Amniotic epithelial cell (primary cell): ENCODE results near the gene ZFX.
A peak's percentile ranks its signal among the peaks of the same experiment; 100 is the strongest.

Source experiments
- DNase-seq: peaks from one replicate; pipeline ENCODE4 v3.0.0-alpha.2; 2010; ENCODE audit warnings: low read depth

Gene ZFX

DNA sequence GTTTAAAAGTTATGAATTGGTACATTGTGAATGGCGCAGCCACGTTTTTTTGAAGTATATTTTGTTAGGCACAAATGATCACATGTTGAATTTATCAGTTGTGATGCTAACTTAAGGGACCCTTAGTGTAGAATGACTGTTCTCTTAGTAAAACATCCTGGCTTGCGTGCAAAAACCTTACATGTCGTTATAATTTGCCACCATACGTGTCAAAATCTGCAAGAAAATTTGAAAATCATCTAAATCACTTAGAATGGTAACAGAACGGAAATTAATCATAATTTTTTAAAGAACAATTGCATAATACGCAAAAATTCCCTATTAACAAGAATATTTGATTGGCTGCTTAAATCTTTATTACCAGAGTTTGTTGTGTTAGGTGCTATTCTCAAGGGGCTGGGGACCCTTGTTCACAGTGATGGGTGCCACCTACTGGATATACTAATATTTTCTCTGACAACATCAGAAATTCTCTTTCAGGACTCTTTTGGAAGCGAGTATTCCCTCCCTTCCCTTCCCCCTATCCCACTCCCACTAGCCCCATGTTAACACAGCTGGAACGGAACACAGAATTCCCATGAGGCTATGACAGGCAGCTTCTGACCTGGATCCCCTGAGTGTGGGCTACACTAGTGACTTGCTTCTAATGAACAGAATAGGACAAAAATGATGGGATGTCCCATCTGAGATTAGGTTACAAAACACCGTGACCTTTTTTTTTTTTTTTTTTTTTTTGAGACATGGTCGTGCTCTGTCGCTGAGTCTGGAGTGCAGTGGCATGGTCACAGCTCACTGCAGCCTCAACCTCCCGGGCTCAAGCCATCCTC lies 92.5 kb downstream of the ZFX start:
- DNase-seq, result peak; percentile 31

- DNase-seq, result peak; percentile 50
These were observed 93.2 kb downstream of the ZFX start for GRCh38 chrX:24242649-24243175.

- no peak for DNase-seq
These were observed 93.7 kb downstream of the ZFX start for GRCh38 chrX:24243188-24243587.

GRCh38 chrX:24243692-24244091 lies 94.2 kb downstream of the ZFX start:
- DNase-seq, result peak; percentile 28

DNA sequence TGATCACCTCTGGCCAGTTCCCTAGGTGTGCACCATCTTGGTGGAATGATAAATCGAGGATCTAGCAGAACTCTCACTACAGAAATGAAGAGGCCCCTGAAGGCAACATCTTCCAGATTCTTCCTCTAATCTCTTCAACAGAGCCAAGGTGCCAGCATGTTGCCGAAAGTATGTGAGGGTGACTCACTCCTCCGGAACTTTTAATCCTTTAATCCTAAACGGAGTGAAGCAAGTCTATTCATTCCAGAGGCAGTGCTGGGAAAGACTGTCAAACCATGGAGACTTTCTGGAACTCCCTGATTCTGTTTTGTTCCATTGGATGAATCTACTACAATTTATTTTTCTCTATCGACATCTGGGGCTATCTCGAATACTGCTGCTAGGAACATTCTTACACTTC lies 95.7 kb downstream of the ZFX start:
- peak; percentile 93 for DNase-seq

- DNase-seq, result no peak
These were observed 98.5 kb downstream of the ZFX start for GRCh38 chrX:24248042-24248441.

DNA sequence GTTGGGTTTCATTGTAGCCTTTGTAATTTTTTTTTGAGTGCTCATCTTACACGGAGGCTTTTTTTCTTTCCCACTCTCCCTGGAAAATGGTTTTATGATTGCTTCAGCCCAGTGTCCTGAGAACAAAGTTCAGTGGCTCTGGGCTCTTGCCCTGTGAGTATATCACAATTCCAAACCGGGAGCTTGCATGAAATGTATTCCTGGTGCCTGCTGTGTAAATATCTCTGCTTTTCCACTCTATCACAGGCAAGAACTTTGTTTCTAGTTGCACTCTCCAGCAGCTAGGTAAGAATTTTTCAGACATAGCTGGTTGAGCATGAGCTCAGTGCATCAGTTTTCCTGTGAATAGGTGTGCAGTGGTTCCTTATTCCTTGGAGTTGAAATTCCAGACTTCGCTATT lies 103.5 kb downstream of the ZFX start:
- no peak for DNase-seq

DNA sequence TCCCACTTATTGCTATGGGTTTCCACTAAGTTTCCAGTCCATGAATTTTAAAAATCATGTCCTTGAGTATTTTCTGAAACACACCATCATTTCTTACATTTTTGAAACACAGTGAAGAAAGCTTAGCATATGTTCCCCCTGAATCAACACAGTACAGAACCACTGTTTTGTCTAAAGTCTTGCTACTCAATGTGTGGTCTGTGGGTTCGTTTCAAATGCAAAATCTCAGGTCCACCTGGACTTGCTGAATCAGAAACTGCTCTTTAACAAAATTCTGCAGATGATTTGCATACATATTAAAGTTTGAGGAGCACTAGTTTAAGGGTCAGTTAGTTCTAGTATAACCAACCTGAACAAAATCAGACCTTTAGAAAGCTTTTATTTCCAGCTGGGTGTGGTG lies 103.9 kb downstream of the ZFX start:
- DNase-seq, result no peak

DNA sequence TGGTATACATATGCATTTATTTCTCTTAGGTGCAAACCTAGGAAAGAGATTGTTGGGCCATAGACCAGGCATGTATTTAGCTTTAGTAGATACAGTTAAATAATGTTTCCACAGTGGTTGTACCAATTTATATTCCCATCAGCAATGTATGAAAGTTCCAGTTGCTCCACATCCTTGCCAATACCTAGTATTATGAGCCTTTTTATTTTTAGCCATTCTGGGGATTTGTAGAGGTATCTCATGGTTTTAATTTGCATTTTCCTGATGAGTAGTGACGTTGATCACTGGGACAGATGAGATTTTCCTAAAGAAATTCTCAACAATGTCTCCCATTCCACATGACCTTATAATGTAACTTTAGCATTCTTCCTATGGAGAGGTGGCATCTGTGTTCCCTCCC lies 107.5 kb downstream of the ZFX start:
- no peak for DNase-seq

GRCh38 chrX:24259544-24260240 lies 110.2 kb downstream of the ZFX start:
- peak; percentile 75 for DNase-seq

- peak; percentile 88 for DNase-seq
These were observed 111.5 kb downstream of the ZFX start for GRCh38 chrX:24260842-24261550.

DNA sequence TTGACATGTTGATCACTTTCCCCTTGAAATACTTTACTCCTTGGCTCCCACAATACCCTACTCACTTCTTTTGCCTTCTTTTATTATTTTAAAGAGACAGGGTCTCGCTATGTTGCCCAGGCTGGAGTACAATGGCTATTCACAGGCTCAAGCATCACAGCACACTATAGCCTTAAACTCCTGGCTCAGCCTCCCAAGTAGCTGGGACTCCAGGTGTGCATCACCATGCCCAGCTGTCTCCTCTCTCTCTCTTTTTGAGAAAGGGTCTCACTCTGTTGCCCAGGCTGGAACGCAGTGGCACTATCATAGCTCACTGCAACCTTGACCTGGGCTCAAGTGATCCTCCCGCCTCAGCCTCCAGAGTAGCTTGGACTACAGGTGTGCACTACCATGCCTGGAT lies 112.8 kb downstream of the ZFX start:
- no peak for DNase-seq

DNA sequence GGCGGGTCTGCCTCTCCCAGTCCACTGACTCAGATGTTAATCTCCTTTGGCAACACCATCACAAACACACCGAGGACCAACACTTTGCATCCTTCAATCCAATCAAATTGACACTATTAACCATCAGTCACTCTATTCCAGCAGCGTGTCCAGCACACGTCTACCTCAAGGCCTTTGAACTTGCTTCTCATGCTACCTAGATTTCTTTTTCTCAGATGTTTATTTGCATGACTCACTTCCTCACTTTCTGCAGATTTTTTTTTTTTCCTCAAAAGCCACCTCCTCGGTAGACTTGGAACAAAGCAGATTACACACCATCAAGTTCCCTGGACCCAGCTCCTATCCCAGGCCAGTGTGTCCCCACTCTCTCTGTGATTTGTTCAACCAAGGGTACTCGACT lies 114.9 kb downstream of the ZFX start:
- DNase-seq, result peak; percentile 6
